Stimulated activated CD8-positive, alpha-beta memory T cell treated with anti-CD3 and anti-CD28 coated beads, Interleukin-4, amount 100 ng/mL, for 4 hours (primary cell): Measurements from ENCODE around the gene ANKRD13B.

Experiments
- DNase-seq, 2 donors: peaks; one replicate each; pipeline ENCODE4 v3.0.0-alpha.2; 2020; ENCODE audit warnings: low read depth in 2 of 2, low spot score in 1 of 2

Gene ANKRD13B

GRCh38 chr17:29581583-29582253 is 11.2 kb upstream of the ANKRD13B start:
- no peak for DNase-seq

- no peak for DNase-seq
Observed at GRCh38 chr17:29582254-29582765, 10.6 kb upstream of the ANKRD13B start.

- DNase-seq, result no peak
Observed at GRCh38 chr17:29582772-29583171, 10.2 kb upstream of the ANKRD13B start.

GRCh38 chr17:29583324-29584248 is 9.3 kb upstream of the ANKRD13B start:
- DNase-seq, result no peak

GRCh38 chr17:29584452-29585079 is 8.4 kb upstream of the ANKRD13B start:
- no peak for DNase-seq

GRCh38 chr17:29585080-29585751 is 7.7 kb upstream of the ANKRD13B start:
- no peak for DNase-seq

- no peak for DNase-seq
Observed at GRCh38 chr17:29586676-29587469, 6.1 kb upstream of the ANKRD13B start.

GRCh38 chr17:29587591-29587990 is 5.3 kb upstream of the ANKRD13B start:
- no peak for DNase-seq

- DNase-seq, result no peak
Observed at GRCh38 chr17:29588017-29588561, 4.8 kb upstream of the ANKRD13B start.

GRCh38 chr17:29588562-29589411 is 4.1 kb upstream of the ANKRD13B start:
- DNase-seq, result peak in 1 of 2 donors; percentile 72

- DNase-seq, result peak in 1 of 2 donors; percentile 73
Observed at GRCh38 chr17:29589524-29590410, 3.2 kb upstream of the ANKRD13B start, which contains the start of gene GIT1. TSS of gene GIT1 (minus strand) at chr17:29589648. CDS start at chr17:29589378, 270 bp downstream.

GRCh38 chr17:29590411-29591145 is 2.4 kb upstream of the ANKRD13B start:
- DNase-seq, result no peak

GRCh38 chr17:29591146-29591736 is 1.7 kb upstream of the ANKRD13B start:
- DNase-seq, result no peak

- DNase-seq, result peak; percentile 57 to 63
Observed at GRCh38 chr17:29591737-29592608, 959 bp upstream of the ANKRD13B start.

- no peak for DNase-seq
Observed at GRCh38 chr17:29593591-29594518, 923 bp downstream of the ANKRD13B start.
